ENCODE data around the gene GOLGA3.

GRCh38 chr12:132803888-132804287 lies 24.8 kb downstream of the GOLGA3 start:
- TF ChIP-seq, protein P1, sequence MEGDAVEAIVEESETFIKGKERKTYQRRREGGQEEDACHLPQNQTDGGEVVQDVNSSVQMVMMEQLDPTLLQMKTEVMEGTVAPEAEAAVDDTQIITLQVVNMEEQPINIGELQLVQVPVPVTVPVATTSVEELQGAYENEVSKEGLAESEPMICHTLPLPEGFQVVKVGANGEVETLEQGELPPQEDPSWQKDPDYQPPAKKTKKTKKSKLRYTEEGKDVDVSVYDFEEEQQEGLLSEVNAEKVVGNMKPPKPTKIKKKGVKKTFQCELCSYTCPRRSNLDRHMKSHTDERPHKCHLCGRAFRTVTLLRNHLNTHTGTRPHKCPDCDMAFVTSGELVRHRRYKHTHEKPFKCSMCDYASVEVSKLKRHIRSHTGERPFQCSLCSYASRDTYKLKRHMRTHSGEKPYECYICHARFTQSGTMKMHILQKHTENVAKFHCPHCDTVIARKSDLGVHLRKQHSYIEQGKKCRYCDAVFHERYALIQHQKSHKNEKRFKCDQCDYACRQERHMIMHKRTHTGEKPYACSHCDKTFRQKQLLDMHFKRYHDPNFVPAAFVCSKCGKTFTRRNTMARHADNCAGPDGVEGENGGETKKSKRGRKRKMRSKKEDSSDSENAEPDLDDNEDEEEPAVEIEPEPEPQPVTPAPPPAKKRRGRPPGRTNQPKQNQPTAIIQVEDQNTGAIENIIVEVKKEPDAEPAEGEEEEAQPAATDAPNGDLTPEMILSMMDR (IDR thresholded peaks at IDR 0.05), result no peak
- TF ChIP-seq POLR2A (IDR thresholded peaks at IDR 0.05), result no peak

Data from esophagus squamous epithelium (tissue), 4 donors.